Measurements from ENCODE around the gene PBXIP1.

Gene PBXIP1

GRCh38 chr1:154957091-154957657 lies 1.3 kb upstream of the PBXIP1 start:
- H3K36me3 ChIP-seq (ENCODE audit: low read depth) = peaks cover 8% of the 10 kb centered on the region
- H3K4me1 ChIP-seq (ENCODE audit: insufficient read depth, poor library complexity, severe bottlenecking) = peaks cover 10% of the 10 kb centered on the region
- no peak for TF ChIP-seq CTCF (IDR thresholded peaks at IDR 0.05; ENCODE audit: poor library complexity, severe bottlenecking)
- ATAC-seq (ENCODE audit: low read depth) = no peak
- no peak for DNase-seq (ENCODE audit: low spot score)
- H3K9me3 ChIP-seq (ENCODE audit: severe bottlenecking) = no peaks in the 10 kb centered on the region
- no peaks in the 10 kb centered on the region for H3K27me3 ChIP-seq (ENCODE audit: insufficient read depth, poor library complexity, severe bottlenecking)
- H3K27ac ChIP-seq (ENCODE audit: poor library complexity, severe bottlenecking) = peak overlapping the region; percentile 36
- H3K4me3 ChIP-seq (ENCODE audit: severe bottlenecking) = no peak overlapping the region

GRCh38 chr1:154956544-154956941 lies 644 bp upstream of the PBXIP1 start:
- Histone ChIP-seq H3K9me3 (ENCODE audit: severe bottlenecking) (no peaks in the 10 kb centered on the region), H3K27me3 (ENCODE audit: insufficient read depth, poor library complexity, severe bottlenecking) (no peaks in the 10 kb centered on the region), H3K4me3 (ENCODE audit: severe bottlenecking) (peak overlapping the region; percentile 33), H3K36me3 (ENCODE audit: low read depth) (peaks cover 8% of the 10 kb centered on the region), H3K27ac (ENCODE audit: poor library complexity, severe bottlenecking) (peak overlapping the region; percentile 36), H3K4me1 (ENCODE audit: insufficient read depth, poor library complexity, severe bottlenecking) (peaks cover 10% of the 10 kb centered on the region)
- DNase-seq (ENCODE audit: low spot score) = no peak
- ATAC-seq (ENCODE audit: low read depth) = no peak
- TF ChIP-seq CTCF (IDR thresholded peaks at IDR 0.05; ENCODE audit: poor library complexity, severe bottlenecking) = no peak

- Histone ChIP-seq H3K27me3 (ENCODE audit: insufficient read depth, poor library complexity, severe bottlenecking) (no peaks in the 10 kb centered on the region), H3K36me3 (ENCODE audit: low read depth) (peaks cover 8% of the 10 kb centered on the region), H3K4me3 (ENCODE audit: severe bottlenecking) (peak overlapping the region; percentile 33), H3K4me1 (ENCODE audit: insufficient read depth, poor library complexity, severe bottlenecking) (peaks cover 10% of the 10 kb centered on the region), H3K9me3 (ENCODE audit: severe bottlenecking) (no peaks in the 10 kb centered on the region), H3K27ac (ENCODE audit: poor library complexity, severe bottlenecking) (peak overlapping the region; percentile 36)
- ATAC-seq (ENCODE audit: low read depth) = no peak; the same call in 2 of the 3 replicates
- TF ChIP-seq CTCF (IDR thresholded peaks at IDR 0.05; ENCODE audit: poor library complexity, severe bottlenecking) = no peak
- no peak for DNase-seq (ENCODE audit: low spot score)
These were observed 721 bp downstream of the PBXIP1 start for GRCh38 chr1:154955039-154955717.

- no peaks in the 10 kb centered on the region for H3K9me3 ChIP-seq (ENCODE audit: severe bottlenecking)
- peaks cover 10% of the 10 kb centered on the region for H3K4me1 ChIP-seq (ENCODE audit: insufficient read depth, poor library complexity, severe bottlenecking)
- no peak overlapping the region for H3K27ac ChIP-seq (ENCODE audit: poor library complexity, severe bottlenecking)
- H3K36me3 ChIP-seq (ENCODE audit: low read depth) = peaks cover 4% of the 10 kb centered on the region
- no peak for TF ChIP-seq CTCF (IDR thresholded peaks at IDR 0.05; ENCODE audit: poor library complexity, severe bottlenecking)
- H3K4me3 ChIP-seq (ENCODE audit: severe bottlenecking) = no peak overlapping the region
- no peak for DNase-seq (ENCODE audit: low spot score)
- H3K27me3 ChIP-seq (ENCODE audit: insufficient read depth, poor library complexity, severe bottlenecking) = no peaks in the 10 kb centered on the region
- no peak for ATAC-seq (ENCODE audit: low read depth)
These were observed 1.4 kb downstream of the PBXIP1 start for GRCh38 chr1:154954541-154954940.

- no peak for ATAC-seq (ENCODE audit: low read depth)
- DNase-seq (ENCODE audit: low spot score) = no peak
- Histone ChIP-seq H3K27ac (ENCODE audit: poor library complexity, severe bottlenecking) (no peak overlapping the region), H3K4me1 (ENCODE audit: insufficient read depth, poor library complexity, severe bottlenecking) (peaks cover 10% of the 10 kb centered on the region), H3K9me3 (ENCODE audit: severe bottlenecking) (no peaks in the 10 kb centered on the region), H3K36me3 (ENCODE audit: low read depth) (no peaks in the 10 kb centered on the region), H3K4me3 (ENCODE audit: severe bottlenecking) (no peak overlapping the region), H3K27me3 (ENCODE audit: insufficient read depth, poor library complexity, severe bottlenecking) (no peaks in the 10 kb centered on the region)
- no peak for TF ChIP-seq CTCF (IDR thresholded peaks at IDR 0.05; ENCODE audit: poor library complexity, severe bottlenecking)
These were observed 2.3 kb downstream of the PBXIP1 start for GRCh38 chr1:154953611-154954038.

Measured in RWPE2 (cell line).